ENCODE measurements around the gene RPS28.

- no peak for TF ChIP-seq CTCF (IDR thresholded peaks at IDR 0.05)
- no peak for TF ChIP-seq POLR2A (IDR thresholded peaks at IDR 0.05)
Observed at GRCh38 chr19:8332976-8333766, 11.9 kb downstream of the RPS28 start.
